Stimulated activated CD8-positive, alpha-beta memory T cell treated with anti-CD3 and anti-CD28 coated beads, Interleukin-12 subunit alpha, Interleukin-12 subunit beta, amount 100 ng/mL, for 4 hours (primary cell): ENCODE results near the gene MSMP.

ENCODE experiments used
- DNase-seq: peaks from one replicate; pipeline ENCODE4 v3.0.0-alpha.2; 2020; ENCODE audit warnings: low read depth

The MSMP gene

DNA sequence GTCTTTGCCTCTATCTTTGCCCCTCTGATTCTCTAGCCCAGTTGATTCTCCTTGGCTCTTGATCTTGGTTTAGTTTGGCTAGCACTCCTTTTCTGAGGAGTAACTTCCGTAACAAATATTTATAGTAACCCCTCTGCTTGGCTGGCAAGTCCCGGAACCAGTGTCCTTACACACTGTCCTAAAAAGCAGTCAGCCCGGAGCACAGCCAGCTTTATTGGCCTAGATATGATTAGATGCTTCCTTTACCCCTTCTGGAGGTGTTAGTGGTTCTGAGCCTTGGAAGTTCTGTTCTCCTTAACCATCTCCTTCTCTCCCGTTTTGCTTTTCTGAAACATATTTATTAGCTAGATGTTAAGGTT lies 17.0 kb upstream of the MSMP start:
- DNase-seq: no peak

DNA sequence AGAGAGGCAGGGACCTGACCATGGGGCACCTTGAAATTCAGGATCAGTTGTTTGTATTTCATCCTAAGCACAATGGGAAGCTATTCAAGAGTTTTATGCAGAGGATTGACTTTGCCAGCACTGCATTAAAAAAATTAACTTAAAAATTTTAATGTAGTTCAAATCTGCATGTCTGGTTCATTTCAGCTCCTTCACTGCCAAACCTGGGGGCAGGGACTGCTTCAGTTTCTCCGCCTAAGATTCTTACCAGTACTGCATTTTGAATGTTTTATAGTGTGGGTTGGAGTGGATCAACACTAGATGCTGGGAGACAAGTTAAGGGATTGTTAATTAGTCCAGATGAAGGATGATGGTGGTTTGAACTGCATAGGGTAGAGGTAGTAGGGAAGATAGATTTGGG lies 15.7 kb upstream of the MSMP start:
- no peak for DNase-seq

DNA sequence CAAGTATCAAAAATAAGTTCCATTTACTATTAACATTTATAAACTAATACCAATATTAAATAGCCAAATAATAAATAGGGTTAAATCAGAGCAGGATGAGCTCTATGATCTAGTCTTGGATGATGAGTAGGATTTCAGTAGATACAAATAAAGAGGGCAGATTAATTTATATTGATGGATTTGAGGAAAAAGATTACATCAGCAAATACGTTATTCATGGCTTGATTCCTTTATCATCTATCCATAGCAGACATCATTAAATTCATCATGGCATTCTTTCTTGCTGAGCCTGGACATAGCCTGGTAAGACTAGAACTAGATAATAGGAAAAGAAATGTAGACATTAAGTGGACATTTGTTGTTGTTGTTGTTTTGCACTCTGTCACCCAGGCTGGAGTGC lies 13.4 kb upstream of the MSMP start:
- DNase-seq: no peak

DNA sequence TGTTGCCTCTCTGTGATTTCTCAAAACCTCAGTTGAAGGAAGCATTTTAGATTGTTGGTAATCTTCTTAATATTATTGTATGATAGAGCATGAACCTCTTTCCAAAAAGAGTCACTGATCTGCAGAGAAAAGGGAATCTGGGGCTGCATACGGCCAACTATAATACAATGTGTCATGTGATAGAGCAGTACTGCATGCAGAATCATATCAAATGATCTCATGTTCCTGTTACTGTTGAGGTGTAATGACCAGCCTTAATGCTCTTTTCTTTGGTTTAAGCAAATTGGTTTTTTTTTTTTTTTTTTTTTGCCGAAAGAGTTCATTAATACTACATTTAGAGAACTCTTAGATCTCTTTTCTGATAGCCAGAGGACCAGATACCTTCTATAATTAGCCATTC lies 12.9 kb upstream of the MSMP start:
- no peak for DNase-seq

DNA sequence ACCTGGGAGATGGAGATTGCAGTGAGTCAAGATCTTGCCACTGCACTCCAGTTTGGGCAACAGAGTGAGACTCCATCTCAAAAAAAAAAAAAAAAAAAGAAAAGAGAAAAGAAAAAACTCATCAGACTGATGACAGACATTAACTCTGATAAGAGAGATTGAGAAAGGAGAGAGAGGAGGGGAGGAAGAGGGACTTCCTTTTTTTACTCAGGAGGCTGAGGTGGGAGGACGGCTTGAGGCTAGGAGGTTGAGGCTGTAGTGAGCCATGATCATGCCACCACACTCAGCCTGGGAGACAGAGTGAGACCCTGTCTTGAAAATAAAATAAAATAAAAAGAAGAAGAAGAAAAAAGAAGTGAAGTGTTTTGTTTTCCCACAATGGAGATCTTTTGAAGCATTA lies 9.7 kb upstream of the MSMP start:
- no peak for DNase-seq

DNA sequence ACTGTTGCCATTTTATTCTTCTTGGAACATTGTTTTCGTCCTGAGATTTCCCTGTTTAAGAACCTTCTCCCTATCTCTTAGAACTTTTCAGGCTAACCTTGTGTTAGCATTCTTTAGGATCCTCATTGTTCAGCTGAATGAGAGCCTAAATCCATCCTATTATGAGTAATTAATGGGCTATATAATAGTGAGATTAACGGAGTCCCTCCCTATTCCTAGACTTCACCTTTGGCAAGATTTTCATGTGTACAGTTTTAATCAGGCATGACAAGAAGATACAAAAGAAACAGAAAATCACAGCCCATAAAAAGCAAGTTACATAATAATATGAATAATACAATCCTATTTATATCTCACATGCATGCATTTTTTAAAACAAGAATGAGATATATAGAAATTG lies 9.1 kb upstream of the MSMP start:
- DNase-seq: no peak

DNA sequence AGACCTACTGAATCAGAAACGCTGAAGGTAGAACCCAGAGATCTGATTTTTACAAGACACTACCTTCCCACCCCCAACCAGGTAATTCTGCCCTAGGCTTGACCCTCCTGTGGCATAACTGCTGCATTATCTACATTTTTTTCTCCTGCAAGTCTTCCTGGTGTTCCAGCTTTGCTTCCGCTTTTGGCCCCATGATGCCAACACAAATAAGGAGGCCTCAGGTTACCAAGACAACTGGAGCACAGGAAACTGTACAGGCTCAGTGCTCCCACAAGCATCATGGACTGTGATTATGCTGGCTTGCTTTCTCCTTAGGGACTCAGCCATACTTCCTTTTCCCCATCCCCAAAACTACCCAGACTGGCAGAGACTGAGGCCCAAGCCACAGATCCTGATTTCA lies 6.6 kb upstream of the MSMP start:
- no peak for DNase-seq

DNA sequence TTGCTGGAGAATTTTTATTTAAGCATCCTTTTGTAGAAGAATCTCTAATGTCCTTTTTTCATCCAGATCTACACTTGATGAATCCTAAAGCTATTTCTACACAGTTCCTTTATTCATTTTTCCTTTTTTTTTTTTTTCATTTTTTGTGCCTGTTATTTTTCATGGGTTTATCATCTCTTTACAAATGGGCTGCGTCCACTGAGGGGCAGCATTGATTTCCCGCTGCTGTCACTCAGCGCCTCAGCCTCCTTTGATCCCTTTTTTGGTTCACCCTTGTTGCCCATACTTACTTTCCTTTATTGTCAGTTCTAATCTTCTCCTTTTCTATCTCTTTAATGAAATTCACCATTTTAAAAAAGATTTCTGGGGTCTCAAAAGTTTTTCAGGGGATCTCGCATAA lies 5.7 kb upstream of the MSMP start:
- no peak for DNase-seq

DNA sequence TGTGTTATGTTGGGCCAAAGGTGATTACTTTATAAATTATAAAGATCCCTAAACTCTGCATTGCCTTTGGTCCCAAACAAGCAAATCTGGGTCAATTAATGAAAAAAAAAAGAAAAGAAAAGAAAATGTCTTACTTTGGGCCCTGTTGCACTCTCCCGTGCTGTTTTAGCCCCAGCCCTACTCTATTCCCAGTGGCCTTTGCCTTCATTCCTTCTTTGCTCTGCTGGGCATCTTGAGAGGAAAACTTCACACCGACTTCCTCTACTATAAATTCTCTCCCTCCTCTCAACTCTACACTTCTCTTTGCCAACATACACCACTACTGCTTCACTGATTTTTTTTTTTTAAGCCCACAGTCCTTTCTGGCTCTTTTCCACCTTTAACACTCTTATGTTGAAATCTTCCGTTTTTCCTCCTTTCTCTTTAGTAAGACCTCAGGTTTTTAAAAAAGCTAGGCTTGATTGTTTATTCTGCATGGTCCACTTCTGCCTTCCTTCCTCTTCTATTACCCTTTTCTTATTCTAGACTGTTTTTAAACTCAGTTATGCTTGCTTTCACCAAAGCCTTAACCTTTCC lies 4.5 kb upstream of the MSMP start:
- DNase-seq: no peak

DNA sequence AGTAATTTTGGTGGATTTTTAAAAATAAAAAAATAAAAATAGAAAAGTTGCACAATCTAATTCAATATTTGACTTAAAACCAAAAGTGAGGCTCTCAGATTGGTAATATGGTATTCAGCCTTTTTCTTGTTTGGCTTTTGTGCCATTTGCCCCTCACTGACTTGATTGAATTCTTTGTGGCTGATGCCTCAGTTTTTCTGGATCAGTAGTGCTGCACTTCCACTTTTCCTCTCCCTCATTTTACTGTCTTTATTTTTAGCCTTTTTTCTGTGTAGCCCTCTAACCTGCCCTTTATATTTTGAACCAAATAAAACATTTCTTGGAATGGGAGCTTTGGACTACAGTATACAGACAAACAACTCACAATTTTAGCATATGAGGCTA lies 3.8 kb upstream of the MSMP start:
- DNase-seq: no peak

DNA sequence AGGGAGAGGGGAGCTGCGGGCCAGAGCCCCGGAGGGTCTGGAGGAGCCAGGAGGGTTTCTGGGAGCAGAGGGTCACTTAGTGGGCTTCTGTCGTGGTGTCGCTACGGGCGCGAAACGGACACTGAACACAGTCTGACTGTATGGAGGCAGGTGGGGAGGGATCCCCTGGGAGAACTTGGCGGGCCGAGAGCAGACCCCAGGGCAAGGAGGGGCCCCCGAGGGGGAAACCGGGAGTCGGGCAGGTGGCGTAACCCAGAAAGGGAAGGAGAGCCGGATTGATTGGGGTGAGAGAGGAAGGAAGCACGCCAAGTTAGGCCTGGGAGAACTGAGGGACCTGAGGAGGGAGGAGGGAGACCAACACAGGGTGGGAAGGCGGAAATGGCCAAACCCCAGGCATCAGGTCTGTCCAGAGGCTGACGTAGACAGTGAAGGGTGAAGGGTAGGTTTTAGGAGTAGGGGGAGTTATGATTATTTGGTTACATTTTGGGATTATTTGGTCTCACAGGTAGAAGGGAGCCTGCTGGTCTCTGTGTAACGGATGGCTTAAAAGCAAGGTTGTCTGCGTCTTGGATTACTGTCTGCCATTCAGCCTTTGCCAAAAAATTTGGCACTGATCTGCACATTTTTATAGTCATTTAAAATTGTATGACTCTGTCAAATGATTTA lies 3.3 kb upstream of the MSMP start:
- DNase-seq: no peak

DNA sequence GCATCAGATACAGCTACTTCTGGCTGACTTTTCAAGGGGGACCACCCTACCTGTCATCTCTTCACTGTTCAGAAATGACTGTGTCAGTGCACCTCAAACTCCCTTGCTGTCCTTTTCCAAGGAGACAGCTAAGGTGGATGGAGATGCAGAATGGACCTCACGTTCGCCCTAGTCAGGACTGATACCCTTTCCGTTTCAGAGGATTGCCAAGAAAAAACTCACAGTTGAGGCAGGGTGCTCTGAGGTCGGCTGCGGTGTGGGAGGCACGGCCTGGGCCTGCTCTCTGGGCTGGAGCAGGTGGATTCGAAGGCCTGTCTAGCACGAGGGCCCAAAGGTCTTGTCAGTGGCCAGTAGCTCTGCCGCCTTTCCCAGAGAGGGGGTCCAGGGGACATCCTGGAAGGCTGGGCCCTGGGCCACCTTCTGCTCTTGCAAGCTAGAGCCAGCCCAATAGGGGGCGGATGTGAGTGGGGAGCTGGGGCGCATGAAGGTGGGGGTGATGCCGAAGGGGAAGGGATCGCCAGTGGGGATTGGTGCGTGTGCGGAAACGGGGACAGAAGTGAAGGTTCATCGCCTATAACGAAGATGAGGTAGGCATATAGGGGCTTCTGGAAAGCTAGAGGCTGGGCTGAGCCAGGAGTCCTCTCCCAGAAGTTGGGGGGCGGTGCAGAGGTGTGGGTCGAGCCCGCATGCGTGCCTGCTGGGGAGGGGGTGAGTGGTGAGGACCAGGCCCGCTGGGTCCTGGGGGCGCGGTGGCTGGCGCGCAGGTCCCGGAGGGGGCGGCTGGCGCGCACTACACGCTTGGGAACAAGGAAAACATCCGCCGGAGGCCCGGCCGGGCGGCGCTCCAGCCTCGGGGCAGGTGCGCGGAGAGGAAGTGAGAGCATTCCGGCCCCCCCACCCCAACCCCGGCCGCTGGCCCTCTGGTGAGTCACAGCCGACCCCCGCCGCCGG lies 2.5 kb upstream of the MSMP start:
- DNase-seq: peak; percentile 53

DNA sequence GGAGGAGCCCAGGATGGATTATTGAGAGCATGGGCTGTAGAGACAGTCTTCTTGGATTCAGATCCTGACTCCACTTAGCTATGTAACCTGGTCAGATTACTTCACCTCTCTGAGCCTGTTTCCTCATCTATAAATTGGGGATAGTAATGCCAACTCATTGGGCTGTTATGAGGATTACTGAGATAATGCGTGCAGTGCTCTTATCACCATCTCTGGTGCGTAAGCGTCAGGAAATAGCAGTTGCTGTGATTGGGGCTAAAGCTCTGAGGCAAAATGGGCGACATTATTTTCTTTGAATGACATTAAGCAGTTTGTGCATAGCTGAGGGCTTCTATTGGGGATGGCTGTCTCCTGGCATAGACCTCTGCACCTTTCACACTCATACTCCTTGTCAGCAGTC lies 995 bp upstream of the MSMP start:
- DNase-seq: no peak

DNA sequence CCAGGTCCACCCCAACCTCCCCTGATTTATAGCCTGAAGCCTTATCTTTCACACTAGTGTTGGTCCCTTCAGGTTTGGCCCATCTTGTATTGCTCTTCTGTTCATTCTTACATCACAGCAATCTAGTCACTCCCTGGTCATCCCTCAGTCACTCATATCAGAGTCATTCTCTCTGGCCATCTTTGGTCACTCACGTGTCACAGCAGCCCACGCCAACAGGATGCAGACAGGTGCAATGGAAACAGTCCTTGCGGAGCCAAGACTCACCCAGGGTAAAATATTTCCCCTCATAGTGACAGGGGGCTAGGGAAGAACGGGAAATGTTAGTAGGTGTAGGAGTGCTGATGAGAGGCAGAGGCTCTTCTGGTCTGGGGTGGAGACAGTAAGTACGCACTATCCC lies 610 bp downstream of the MSMP start:
- no peak for DNase-seq

DNA sequence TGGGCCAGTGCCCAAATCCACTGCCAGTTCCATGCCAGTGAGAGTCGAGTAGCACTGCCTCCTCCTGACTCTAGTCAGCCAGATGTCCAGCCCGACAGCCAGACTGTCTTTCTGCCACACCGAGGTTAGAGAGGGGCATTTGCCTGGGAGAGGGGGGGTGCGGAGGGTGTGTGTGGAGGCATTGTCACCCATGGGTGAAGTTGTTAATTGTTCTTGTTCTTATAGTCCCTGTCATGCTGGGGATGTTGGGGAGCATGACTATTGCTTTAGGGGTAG lies 3.9 kb downstream of the MSMP start:
- DNase-seq: no peak

DNA sequence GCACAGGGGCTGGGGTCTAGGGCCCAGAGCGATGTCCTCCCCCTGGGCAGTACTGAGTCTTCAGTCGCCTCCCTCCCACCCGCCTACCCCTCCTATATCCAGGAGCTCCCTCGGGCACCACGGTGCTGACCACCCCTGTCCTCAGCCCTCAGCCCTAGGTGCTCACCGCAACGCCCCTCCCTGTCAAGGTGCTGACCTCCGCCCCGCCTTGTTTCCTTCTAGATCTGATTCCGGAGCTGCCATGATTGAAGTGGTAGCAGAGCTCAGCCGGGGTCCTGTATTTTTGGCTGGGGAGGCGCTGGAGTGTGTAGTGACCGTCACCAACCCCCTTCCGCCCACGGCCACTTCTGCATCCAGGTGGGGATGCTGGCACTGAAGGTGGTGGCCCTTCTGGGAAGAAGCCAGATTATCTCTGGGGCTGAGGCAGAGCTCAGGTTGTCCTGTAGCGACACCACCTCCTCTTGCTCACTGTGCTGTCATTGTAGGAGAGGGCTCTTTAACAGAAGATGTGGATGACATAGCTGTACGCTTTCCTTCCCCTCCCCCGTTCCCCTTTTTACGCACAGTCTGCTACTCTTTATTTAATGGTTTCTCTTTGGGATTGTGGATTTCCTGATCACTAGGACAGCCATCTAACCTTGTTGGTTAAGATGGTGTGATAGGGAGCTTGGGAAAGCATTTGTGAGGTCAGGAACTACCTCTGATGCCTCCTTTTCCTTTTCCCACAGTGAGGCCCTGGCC lies 4.4 kb downstream of the MSMP start:
- DNase-seq: no peak

DNA sequence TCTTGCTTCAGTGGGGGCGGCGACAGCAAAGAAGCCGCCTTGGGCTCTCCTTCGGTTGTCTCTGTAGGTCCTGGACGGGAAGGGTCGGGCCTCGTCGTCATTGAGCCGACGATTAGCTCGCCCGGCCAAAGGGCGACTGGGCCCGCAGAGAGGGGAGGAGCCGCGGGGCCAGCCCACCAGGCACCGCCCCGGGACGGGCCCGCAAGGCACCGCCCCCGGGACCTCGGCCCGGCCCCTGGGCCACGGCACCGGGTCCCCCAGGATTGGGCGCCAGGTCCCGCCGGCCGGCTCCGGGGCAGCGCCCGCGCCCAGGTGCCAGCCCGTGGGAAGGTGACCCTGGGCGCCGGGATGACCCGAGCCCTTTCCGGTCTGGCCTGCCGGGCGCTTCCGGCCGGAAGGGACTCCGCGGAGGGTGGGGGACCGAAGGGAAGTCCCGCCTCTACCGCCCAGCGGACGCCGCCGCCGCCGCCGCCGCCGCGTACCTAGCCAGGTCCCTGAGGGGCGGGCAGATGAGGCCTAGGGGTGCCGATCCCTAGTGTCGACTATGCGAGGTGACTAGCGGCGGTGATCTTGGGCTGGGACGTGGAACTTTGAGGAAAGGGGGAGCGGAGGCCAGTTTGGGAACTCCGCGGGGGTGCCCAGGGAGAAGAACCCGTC lies 5.1 kb downstream of the MSMP start, which contains the start of the genes GBA2 and RGP1:
TSS of gene GBA2 (minus strand) at position 371 of the 657 bp plus-strand sequence. CDS start 524 bp downstream, outside the sequence.
TSS of gene RGP1 (plus strand) at position 430 of the 657 bp plus-strand sequence. CDS start 469 bp downstream, outside the sequence.
- peak; percentile 61 for DNase-seq

DNA sequence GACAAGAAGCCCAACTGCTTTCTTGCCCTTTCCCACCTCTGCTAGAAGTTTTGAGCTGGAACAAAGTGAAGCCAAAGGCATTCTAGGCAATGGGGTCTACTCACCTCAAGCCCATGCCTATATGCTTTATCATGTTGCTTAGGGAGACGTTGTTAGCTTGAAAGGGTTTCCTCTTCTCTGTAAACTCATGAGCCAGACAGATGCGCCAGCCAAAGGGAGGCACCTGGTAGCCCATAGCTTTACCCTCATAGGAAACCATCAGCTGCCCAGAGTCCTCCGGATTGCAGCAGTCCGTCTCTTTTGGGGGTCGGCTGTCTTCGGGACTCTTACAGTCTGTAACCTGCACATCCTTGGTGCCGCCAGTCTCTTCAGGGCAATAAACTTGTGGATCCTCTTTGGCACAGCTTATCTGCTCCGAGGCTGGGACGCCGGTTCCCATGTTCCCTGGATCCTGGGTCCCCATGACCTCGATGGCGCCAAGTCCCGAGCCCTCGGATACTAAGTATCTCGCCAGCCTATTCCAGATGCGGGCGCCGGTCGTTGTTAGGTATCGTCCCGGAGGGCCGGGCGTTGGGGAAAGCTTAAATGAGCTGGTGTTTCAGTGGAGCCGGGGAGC lies 5.7 kb downstream of the MSMP start:
- no peak for DNase-seq

DNA sequence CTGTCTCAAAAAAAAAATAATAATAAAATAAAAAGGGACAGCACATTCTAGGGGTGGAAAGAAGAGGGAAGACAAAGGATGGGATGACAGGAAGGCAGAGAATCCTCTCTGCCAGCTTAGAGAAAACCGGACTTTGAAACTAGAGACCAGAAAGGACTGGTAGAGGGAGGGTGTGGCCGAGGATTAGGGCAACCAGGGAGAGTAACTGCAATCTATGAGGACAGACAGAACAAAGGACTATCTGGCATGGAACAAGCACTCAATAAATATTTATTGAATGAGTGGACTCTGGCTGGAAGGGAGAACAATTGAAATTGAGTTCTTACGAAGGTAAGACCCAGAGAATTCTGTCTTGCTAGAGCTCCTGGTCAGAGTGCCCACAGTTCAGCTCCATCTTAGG lies 7.5 kb downstream of the MSMP start:
- DNase-seq: no peak

DNA sequence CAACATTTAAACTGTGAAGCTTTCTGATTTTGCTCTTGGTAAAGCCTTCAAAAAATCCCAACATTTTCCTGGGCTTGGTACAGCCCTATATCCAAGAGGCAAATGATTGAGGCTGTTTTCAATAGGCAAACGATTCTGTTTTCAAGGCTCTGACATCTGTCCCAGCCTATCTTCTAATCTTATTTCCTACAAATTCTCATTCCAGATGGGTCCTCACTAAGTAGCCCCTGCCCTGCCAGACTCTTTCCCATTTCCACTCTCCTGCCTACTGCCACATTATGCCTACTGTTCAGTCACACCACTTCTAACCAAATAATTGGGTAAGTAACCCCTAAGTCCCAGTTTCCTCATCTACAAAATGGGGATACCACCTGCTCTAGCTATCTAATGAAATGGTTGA lies 8.5 kb downstream of the MSMP start:
- DNase-seq: no peak

DNA sequence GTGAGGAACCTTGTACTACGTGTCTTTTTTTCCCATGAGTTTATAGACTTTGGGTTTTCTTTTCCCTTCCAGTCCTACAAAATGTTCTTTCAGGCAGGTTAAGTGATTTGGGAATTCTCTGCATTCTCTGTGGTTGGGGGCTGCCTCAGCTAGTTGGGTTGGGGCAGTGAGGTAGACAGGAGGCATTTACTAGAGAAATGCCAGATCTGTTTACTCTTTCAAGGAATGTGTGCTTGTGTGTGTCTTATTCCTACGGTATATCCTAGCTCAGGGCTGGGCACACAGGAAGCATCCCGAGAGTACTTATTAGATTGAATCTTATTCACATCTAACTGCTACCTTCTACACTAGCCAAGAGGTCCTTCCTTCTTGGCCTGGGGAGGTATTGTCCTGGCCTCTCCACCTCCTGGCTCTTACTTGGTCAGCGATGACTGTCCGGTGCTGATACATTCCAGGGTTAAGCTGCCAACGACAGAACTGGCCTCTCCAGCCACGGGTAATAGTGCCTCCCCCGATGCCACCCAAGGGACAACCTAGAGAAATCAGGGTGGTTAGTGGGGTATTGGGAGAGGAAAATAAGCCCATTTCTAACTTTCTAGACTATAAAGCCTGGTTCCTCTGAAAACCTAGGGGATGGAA lies 10.1 kb downstream of the MSMP start:
- DNase-seq: no peak
